ENCODE measurements around the gene OBSCN.
"Not testable (repeated sequence)": the region's sequence is repeated elsewhere in the genome, so short reads cannot be mapped to it uniquely, and the experiment has no call there.

The OBSCN gene

DNA sequence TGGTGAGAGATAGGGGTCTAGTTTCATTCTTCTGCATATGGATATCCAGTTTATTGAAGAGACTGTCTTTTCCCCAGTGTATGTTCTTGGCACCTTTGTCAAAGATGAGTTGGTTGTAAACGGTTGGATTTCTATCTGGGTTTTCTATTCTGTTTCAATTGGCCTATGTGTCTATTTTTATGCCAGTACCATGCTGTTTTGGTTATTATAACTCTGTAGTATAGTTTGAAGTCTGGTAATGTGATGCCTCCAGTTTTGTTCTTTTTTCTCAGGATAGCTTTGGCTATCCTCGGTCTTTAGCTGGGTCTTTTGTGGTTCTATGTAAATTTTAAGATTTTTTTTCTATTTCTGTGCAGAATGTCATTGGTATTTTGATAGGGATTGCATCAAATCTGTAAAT is 19.6 kb upstream of the OBSCN start:
- DNase-seq = not testable (repeated sequence)

GRCh38 chr1:228190182-228190581 is 17.7 kb upstream of the OBSCN start:
- DNase-seq = no peak

GRCh38 chr1:228190778-228191177 is 17.1 kb upstream of the OBSCN start:
- no peak for DNase-seq

DNA sequence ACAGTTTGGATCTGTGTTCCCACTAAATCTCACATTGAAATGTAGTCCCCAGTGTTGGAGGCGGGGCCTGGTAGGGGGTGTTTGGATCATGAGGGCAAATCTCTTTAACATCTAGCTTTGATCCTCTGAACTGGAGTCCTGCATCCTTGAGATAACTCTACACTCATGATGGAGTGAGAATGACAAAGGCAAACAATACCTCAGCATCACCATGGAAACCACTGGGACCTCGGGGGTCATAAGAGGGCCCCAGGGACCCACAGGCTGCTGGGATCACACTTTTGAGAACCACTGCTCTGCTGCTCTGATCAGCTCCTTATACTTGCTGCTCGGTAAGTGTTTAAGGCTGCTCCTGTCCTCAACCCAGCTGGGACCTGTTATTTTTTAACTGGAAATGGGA is 13.4 kb upstream of the OBSCN start:
- DNase-seq = no peak

GRCh38 chr1:228194921-228195812 is 12.7 kb upstream of the OBSCN start:
- no peak for DNase-seq

DNA sequence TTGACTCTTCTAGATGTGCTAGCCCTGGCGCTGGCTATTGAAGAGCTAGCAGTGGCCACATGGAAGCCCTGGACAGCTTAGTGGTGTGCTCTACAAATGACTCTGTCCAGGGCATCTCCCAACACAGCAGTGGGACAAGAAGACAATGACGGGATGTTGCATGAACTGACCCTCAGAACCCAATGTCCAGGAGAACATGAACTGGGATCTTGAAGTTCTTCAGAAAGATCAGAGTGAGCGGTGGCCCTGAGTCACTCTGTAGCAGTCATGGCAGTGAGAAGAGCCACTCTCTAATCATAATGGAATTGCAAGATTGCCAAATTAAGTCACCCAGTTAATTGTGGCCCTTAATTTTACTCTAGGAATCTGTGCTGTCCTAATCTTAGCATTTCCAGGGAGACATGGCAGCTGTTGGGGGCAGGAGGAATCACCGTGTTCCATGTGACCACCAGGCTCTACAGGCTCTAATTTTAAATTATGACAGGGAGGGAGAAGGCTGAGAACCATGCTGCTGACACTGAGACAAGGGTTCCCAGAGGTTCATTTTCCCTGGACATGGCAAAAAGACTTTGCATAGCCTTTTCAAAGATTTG is 10.2 kb upstream of the OBSCN start:
- no peak for DNase-seq

DNA sequence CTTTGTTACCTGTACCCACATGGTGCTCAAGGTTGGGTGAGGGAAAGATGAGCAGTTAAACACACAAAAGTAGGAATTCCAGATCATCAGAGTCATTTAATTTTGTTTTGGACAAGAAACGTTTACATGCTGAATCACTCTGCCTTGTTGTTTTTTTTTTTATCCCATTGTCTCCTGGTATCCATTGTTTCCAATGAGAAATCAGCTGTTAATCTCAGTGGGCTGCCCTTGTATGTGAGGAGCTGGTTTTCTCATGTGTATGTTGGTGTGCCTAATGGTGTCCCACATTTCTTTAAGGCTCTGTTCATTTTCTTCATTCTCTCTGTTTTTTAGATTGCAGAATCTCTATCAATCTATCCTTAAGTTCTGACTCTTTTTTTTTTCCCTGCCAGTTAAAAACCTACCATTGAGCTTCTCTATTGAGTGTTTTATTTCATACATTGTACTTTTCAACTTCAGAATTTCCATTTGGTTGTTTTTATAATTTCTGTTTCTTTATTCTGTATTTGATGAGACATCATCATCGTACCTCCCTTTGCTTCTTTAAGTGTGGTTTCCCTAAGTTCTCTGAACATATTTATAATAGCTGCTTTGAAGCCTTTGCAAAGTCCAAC is 8.8 kb upstream of the OBSCN start:
- no peak for DNase-seq

DNA sequence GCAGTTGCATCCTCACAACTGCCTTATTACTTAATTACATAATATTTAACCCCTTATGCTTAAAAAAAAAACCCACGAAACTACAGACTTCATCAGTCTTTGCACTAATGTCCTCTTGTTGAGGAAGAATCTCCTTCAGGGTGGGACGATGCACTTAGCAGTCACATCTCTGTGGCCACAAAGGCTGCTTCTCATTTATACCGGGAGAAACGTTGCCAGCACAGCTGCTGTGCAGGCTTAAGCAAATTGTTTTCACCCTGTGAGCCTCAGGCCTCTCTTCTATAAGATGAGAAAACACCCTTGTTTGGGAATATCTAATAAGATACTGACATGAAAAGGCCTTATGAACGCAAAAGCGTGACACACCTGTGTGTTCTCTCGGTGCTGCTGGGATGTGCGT is 2.9 kb upstream of the OBSCN start:
- DNase-seq = no peak

GRCh38 chr1:228205526-228206436 is 2.1 kb upstream of the OBSCN start:
- DNase-seq = no peak

DNA sequence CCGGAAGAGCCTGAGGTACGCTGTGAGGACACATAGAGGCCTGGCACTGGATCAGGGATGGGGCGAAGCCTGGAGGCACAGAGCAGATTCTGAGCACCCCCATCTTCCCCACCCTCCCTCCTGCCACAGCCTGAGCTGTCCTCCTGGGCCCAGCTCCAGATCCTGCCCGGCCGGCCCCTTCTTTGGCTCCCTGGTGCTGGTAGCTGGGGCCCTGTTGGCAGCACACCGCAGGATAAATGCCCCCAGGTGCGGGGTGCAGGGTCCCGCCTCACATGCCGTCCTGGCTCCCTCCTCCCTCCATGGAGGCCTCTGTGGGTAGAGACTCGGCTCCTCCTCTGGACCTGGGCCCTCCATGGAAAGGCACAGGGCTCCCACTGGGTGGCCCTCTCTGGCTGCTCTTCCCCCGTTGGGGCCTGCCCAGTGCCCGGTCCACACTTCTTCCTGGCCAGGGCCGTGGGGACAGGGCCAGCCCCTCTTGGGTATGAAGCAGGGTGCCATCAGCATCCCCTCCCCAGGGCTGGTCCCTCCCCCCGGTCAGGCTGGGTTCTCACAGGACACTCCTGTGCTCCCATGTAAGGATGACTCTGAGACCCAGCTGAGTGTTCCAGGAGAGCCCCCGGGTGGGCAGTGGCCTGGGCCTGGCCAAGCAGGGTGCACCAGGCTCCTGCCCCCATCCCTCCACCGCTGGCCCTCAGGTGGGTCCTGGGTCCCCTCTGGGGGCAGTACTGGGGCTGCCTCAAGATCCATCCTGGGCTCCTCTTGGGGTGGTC is 1.1 kb upstream of the OBSCN start:
- no peak for DNase-seq

DNA sequence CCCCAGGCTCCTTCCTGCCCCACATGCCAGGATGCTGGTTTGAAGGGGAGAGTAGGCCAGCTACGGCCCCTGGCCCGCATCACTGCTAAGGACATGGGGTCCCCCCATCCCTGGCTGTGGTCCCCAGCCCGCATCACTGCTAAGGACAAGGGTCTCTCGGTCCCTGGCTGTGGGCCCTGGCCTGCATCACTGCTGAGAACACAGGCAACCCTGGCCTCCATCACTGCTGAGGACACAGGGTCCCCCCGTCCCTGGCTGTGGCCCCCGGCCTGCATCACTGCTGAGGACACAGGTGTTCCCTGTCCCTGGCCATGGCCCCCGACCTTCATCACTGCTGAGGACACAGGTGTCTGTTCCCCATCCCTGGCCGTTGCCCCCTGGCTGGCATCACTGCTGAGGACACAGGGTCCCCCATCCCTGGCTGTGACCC is 448 bp upstream of the OBSCN start:
- DNase-seq = no peak

DNA sequence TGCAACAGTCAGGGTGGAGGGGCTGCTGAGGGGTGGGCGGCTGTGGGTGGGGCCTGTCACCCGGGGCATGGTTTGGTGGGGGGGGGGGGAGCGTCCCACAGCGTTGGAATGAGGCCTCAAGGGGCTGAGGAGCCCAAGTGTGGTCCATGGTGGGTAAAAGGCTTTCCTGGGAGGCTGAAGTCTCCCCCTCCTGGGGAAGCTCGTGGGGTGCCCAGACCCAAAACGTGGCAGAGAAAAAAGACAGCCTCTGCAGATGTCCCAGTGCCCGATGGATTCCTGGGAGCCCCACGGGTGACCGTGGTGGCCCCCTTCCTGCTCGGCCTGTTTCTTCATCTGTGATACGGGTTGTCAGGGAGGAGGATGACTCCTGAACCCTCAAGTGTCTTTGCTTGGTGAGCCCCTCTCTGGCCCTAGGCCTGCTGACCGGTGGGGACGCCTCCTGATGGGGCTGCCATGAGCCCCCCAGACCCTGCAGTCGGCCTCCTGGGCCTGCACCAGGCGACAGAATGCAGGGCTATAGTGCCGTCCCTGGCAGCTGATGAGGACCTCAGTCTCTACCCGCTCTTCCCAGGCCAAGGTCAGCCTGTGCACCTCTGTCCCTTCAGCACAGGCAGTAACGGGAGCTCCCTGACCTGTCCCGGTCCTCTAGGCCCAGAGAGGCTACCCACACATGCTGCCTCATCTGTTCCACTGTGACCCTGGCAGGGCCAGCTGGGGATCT is 1.1 kb downstream of the OBSCN start:
- no peak for DNase-seq

DNA sequence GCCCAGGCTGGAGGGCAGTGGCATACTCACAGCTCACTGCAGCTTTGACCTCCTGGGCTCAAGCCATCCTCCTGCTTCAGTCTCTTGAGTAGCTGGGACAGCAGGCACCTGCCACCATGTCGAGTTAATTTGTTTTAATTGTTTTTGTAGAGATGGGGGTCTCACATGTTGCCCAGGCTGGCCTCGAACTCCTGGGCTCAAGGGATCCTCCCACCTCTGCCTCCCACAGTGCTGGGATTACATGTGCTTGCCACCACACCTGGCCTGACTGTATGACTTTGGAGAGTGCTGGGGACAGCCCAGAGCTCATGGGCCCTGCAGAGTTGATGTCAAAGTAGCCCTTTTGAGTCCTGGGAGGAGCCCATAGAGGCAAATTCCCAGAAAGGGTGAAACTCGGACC is 1.8 kb downstream of the OBSCN start:
- no peak for DNase-seq

DNA sequence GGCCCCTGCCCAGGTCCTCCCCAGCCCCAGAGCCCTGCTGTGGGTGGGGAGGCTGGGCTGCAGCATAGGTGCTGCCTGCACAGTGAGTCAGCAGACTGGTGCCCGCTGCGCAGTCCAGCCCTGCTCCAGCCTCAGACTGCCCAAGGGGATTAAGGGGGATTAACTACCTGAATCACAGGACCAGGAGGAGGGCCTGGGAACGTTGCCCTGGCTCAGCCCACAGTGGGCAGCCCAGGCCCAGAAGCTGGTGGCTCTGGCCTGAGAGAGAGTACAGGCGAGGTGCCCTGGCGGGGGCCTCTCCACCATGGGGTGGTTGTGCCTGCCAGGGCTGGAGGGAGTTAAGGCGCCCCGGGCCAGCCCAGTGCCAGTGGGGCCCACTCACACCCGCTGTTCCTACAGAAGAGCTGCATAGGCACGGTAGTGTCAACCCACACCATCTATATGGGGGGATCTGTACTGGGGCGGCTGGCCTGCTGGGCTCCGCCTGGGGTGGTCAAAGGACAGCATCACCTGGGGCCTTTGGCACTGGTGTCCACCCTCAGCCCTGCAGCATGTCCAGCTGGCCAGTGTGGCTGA is 2.3 kb downstream of the OBSCN start:
- DNase-seq = no peak

DNA sequence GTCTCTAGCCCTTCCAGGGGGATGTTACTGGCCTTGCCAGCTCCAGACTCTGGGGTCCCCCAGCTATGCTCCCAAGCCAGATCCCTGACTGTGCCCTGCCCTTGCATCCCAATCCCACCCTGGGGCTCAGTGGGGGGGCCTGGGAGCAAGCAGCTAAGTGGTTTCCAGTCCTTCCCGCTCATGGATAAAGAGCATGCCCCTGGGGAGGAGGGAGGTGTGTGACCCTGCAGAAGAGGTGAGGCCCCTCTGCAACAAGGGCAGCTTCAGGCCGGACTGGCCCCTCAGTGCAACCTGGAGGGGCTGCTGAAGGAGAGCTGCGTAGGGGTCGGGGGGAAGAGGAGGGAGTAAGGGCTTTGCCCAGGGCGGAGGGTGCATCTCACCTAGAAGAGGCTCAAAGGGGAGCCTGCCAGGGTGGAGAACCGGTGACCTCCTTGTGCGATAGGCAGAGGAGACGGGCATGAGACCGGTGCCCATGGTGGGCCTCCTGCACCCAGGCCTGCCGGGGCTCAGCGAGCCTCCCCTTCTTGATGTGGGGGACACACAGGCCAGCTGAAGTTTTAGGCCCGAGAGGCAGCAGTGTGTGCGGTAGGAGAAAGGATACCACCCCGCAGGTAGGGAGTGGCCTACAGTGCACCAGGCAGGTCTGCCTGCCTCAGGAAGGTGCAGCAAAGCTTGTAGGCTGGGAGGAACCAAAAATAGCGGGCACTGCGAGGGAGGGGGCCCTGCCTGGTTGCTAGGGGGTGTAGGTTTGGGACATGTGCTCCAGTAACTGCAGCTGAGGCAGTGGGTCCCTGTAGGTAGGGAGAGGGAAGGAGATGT is 3.1 kb downstream of the OBSCN start:
- no peak for DNase-seq

DNA sequence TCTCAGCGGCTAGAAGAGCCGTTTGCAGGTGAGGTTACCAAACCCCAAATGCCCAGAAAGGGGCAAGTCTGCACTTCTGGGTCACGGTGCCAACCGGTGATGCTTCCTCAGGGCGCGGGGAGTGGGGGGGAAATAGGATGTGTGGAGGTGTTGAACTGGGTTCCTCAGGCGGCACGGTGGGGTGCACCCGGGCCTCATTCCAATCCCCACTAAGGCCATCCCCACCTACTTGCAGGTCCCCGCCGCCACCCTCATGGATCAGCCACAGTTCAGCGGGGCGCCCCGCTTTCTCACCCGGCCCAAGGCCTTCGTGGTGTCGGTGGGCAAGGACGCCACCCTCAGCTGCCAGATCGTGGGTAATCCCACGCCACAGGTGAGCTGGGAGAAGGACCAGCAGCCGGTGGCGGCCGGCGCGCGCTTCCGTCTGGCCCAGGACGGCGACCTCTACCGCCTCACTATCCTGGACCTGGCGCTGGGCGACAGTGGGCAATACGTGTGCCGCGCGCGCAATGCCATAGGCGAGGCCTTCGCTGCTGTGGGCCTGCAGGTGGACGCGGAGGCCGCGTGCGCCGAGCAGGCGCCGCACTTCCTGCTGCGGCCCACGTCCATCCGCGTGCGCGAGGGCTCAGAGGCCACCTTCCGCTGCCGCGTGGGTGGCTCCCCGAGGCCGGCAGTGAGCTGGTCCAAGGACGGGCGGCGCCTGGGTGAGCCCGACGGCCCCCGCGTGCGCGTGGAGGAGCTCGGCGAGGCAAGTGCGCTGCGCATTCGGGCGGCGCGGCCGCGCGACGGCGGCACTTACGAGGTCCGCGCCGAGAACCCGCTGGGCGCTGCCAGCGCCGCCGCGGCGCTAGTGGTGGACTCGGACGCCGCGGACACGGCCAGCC is 3.9 kb downstream of the OBSCN start:
- DNase-seq = no peak

DNA sequence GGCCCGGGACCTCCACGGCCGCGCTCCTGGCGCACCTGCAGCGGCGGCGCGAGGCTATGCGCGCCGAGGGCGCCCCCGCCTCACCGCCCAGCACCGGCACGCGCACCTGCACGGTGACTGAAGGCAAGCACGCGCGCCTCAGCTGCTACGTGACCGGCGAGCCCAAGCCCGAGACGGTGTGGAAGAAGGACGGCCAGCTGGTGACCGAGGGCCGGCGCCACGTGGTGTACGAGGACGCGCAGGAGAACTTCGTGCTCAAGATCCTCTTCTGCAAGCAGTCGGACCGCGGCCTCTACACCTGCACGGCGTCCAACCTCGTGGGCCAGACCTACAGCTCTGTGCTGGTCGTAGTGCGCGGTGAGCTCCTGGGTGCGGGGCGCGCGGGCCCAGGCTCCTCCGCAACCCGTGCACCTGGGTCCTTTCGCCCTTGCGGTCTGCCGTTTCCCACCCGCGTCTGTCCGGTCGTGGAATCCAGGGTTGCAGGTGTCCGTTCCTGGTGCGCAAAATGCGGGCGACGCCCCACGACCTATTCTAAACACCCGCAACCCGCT is 4.6 kb downstream of the OBSCN start:
- no peak for DNase-seq

DNA sequence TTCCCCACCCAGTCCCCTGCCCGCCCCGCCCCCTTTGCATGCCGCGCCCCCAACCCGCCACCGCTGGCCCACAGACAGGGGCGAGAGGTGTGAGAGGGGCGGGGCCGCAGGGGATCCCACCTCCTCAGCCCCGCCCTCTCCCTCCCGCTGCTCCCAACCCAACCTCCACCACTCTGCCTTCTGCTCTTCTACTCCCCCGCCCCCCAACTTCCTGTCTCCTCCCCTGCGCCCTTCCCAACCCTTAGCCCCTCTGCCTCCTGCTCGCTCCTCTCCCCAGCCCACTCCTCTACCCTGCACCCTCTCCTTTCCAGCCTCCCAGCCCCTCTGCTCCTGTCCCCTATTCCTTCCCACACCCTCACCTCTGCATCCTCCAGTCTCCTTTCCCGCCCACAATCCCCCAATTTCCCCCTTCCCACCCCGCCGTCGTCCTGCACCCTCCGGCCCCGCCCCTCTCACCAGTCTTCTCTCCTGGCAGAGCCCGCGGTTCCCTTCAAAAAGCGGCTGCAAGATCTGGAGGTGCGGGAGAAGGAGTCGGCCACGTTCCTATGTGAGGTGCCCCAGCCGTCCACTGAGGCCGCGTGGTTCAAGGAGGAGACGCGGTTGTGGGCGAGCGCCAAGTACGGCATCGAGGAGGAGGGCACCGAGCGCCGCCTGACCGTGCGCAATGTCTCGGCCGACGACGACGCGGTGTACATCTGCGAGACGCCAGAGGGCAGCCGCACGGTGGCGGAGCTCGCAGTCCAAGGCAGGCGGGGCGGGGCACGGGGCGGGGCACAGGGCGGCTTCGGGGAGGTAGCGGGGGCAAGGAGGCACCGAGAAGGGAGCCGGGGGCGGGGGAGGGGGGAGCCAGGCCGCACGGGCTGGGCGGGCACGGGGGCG is 5.4 kb downstream of the OBSCN start:
- DNase-seq = peak; percentile 91

All from activated T-cell treated with anti-CD3 and anti-CD28 coated beads, Interleukin-2, amount 50 U/mL, for 1 hour (primary cell).